ENCODE measurements around the gene GRM5.
"Not testable (repeated sequence)": the region's sequence is repeated elsewhere in the genome, so short reads cannot be mapped to it uniquely, and the experiment has no call there.

DNA sequence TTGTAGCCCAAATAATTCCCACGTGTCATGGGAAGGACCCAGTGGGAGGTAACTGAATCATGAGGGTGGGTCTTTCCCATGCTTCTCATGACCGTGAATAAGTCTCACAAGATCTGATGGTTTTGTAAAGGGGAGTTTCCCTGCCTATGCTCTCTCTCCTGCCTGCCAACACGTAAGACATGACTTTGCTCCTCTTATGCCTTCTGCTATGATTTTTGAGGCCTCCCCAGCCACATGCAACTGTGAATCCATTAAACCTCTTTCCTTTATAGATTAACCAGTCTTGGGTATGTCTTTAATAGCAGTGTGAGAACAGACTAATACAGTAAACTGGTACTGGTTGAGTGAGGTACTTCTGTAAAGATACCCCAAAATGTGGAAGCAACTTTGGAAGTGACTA, 183.0 kb downstream of the GRM5 start:
- TF ChIP-seq TAF1 (IDR thresholded peaks at IDR 0.05; ENCODE audit: borderline replicate concordance, low read depth, low read length); POLR2AphosphoS5 (IDR thresholded peaks at IDR 0.05; ENCODE audit: low read depth, low read length): not testable (repeated sequence)
